Subcutaneous adipose tissue (tissue), 4 donors: Measurements from ENCODE around the gene ALDH9A1. TPM values are rescaled to one million over a fixed set of nuclear protein-coding genes. Genes with fewer than 3 reads are reported as not detected.

Source experiments
- CTCF ChIP-seq: fragments of 450-650 bp; IDR thresholded peaks from one replicate; pipeline ENCODE4 v1.5.1; 2016; ENCODE audit warnings: low read depth, mild to moderate bottlenecking, control low read depth, antibody characterized with exemption, moderate library complexity
- total RNA-seq, 4 donors: library from RNA; depleted of rRNA; stranded (reverse); fragments of >200 nt; gene quantifications; one replicate each; pipeline ENCODE4 v1.1.0, GENCODE V29; 2016

Gene ALDH9A1
- total RNA-seq, 4 donors from 2014 or later = 113 to 174 (median 150) TPM

GRCh38 chr1:165647517-165647916 lies 50.8 kb downstream of the ALDH9A1 start:
- no peak for TF ChIP-seq CTCF

DNA sequence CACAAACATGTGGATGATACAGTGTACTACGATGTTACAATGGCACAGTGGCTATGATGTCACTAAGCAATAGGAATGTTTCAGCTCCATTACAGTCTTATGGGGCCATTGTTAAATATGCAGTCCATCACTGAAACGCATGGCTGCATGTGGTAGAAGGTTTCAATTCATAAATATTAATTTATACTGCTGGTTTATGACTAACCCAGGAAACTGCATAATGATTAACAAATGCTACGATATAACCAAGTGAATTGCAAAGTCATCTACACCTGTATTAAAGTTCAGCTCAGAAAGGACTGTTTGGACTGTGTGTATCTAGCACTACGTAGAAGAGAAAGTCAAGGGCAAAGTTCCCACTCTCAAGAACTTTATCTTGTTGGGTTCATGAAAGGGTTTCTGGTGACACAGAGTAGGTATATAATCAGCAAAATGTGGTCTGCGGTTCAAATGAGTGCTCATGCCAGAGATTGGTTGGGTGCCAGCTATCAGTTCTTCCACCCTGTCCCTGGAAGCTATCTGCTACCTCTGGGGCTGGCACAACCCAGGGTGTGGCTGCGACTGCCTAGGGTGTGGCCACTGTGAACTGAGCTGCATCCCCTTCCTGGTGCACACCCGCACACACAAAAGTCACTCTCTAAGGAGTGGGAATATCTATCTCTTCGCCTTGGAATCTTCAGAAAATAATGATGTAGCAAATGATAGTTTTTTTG lies 52.6 kb downstream of the ALDH9A1 start:
- TF ChIP-seq CTCF = no peak

GRCh38 chr1:165644064-165644735 lies 54.2 kb downstream of the ALDH9A1 start:
- no peak for TF ChIP-seq CTCF

DNA sequence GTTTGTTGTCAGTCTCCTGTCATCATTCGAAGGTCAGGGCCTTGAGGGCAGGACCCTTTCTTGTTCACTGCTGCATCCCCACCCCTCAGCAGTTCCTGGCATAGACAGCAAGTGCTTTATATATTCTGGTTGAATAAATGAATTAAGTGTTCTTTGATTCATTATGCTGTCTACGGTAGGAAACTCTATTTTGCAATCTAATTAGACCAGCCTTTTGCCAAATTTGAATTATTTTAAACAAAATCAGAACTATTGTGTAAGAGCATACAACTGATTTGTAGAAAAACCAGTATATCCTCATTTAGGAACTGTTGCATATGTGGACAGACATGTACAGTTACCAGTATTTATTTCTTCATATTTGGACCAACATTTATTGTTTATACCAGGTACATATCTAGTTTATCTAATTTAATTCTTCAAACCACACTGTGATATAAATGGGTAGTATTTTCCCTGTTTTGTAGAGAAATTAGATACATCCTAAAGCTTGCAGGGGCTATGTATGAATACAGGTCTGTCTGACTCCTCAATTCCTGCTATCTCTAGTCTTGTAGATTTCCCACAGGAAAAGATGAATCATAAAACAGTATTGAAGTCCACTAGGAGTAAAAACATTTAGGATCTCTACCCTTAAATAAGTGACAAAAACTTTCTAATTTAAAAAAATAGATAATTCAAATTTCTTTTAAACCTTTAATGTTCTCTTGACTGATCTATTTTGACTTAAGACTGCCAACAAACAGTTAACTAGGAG lies 57.0 kb downstream of the ALDH9A1 start:
- TF ChIP-seq CTCF = no peak

GRCh38 chr1:165639821-165640623 lies 58.3 kb downstream of the ALDH9A1 start:
- TF ChIP-seq CTCF = no peak

DNA sequence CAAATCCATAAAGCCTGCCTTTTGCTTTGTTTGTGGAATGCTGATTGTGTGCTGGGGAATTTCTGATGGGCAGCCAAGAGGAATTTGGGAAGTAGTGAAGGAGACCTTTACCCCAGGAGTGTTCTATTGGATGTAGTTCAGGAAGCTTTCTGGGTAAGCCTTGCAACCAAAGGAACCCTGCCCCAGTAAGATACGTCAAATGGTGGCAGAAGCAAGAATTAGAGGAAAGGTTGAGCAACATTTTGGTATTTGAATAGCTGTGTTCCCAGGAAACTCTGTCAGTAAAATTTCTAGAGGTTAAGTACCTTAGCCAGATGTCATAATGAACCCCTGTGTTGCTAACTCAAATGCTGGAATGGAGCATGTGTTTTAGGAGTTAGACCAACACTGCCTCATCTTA lies 60.9 kb downstream of the ALDH9A1 start:
- TF ChIP-seq CTCF = no peak
